Limb (tissue), 2 donors: ENCODE results near the gene SPTBN1.

Source experiments
- DNase-seq, 2 donors: peaks; one replicate each; pipeline ENCODE4 v3.0.0-alpha.2; 2016; ENCODE audit errors: extremely low spot score in 2 of 2

The SPTBN1 gene

GRCh38 chr2:54573537-54573919, 117.4 kb downstream of the SPTBN1 start:
- no peak for DNase-seq

- DNase-seq = no peak
These were observed 118.2 kb downstream of the SPTBN1 start for GRCh38 chr2:54574107-54574859.

DNA sequence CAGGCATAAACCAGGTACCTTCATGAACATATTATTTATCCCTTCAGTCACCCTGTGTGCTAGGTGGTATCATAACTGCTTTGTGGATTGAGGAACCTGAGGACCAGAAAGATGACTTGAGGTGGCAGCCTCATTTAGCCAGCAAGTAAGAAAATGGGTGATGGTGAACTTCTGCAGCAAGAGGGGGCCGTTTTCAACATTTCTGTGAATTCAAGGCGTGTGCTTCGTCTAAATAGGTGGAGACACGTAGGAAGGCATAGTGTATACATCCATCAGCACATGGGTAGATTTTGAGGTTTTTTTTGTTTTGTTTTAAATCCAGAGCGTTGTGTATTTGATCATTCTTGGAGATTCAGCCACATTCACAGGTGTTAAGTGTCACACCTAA, 118.7 kb downstream of the SPTBN1 start:
- no peak for DNase-seq

- DNase-seq = no peak
These were observed 119.3 kb downstream of the SPTBN1 start for GRCh38 chr2:54575379-54575888.

DNA sequence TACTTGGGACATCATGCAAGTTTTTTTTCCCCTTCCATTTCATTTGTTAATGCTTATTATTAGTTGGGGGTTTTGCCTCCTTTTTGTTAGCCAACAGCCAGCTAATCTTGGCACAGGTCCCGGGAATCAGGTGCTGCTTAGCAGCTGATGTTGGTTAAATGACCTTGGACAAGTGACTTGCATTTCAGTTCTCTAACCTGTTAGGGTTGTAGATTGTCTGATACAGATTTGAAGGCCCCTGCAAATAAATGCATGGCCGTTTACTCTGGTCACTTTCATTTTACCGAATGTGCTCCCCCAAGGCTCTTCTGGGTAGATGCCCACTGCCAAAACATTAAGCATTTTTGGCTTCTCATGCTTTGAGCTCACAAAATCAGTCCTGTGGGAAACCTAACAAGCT, 120.9 kb downstream of the SPTBN1 start:
- DNase-seq = no peak

- DNase-seq = peak in 1 of 2 donors; percentile 69
These were observed 122.0 kb downstream of the SPTBN1 start for GRCh38 chr2:54577944-54578647.

DNA sequence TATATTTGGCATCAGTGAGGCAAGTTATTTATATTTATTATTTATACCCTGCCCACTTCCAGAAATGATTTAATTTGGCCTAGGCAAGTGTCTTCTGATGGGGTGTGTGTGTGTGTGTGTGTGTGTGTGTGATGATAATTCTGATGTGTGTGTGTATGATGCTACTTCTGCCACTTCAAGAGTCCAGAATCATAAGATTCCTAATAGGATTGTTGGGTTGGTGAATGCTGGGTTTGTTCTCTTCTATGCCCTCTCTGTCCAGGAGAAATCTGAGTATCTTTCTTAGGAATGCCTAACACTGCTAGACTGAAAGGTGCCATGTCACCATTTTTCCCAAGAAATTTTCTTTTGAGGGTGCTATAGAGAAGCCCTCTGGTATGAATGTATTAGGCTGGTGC, 122.5 kb downstream of the SPTBN1 start:
- DNase-seq = no peak

GRCh38 chr2:54579061-54579681, 123.0 kb downstream of the SPTBN1 start:
- DNase-seq = no peak

GRCh38 chr2:54579682-54580620, 123.8 kb downstream of the SPTBN1 start:
- DNase-seq = peak in 1 of 2 donors; percentile 40

- no peak for DNase-seq
These were observed 125.4 kb downstream of the SPTBN1 start for GRCh38 chr2:54581326-54582039.

DNA sequence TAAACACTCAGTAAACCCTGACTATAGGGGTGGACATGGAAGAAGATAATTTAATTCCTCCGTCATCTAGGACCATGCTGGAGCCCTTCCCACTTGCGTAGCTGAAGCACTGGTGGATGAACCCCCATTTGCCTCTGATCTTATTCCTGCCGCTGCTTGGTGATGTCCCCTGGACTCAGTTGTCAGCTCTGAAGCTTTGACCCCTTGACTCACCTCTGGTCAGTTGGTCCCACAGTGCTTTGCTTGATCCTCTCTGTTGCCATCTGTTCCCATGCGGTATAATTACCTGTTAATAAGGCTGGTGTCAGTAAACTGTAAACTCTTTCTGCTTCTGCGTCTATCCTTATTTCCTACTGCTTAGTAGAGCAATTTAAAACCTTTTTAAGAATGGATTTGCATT, 126.9 kb downstream of the SPTBN1 start:
- DNase-seq = no peak

- DNase-seq = no peak
These were observed 128.5 kb downstream of the SPTBN1 start for GRCh38 chr2:54584598-54584997.

GRCh38 chr2:54585136-54585733, 129.1 kb downstream of the SPTBN1 start:
- no peak for DNase-seq

- DNase-seq = no peak
These were observed 129.9 kb downstream of the SPTBN1 start for GRCh38 chr2:54586062-54586461.

GRCh38 chr2:54586494-54586893, 130.4 kb downstream of the SPTBN1 start:
- DNase-seq = no peak

GRCh38 chr2:54587171-54588016, 131.3 kb downstream of the SPTBN1 start:
- no peak for DNase-seq

GRCh38 chr2:54588244-54588899, 132.2 kb downstream of the SPTBN1 start:
- no peak for DNase-seq

- no peak for DNase-seq
These were observed 132.9 kb downstream of the SPTBN1 start for GRCh38 chr2:54589038-54589339.
